Breast epithelium (tissue), 4 donors: ENCODE measurements around the gene DCDC2C. TPM values are rescaled to one million over a fixed set of nuclear protein-coding genes. Genes with fewer than 3 reads are reported as not detected.

Source experiments
- DNase-seq, 2 donors: peaks; one replicate each; pipeline ENCODE4 v3.0.0-alpha.2; 2019; ENCODE audit warnings: low spot score in 2 of 2
- H3K27ac ChIP-seq, 2 donors: fragments of 200-600 bp; sonication (generic) in 1 of 2; one replicate each; pipeline ENCODE4 v1.5.1; 2016 to 2019; ENCODE audit warnings: mild to moderate bottlenecking in 1 of 2
- H3K27me3 ChIP-seq, 2 donors: fragments of 200-600 bp; sonication (generic) in 1 of 2; one replicate each; pipeline versions ENCODE4 v1.5.1 to v1.6.0; 2017 to 2019; ENCODE audit warnings: control low read depth in 1 of 2, mild to moderate bottlenecking in 1 of 2
- H3K36me3 ChIP-seq: fragments of 200-600 bp; one replicate; pipeline ENCODE4 v1.5.1; 2019
- H3K4me1 ChIP-seq, 2 donors: fragments of 200-600 bp; sonication (generic); one replicate each; pipeline ENCODE4 v1.5.1; 2016 to 2019; ENCODE audit warnings: control low read depth in 1 of 2
- H3K4me3 ChIP-seq, 3 donors: fragments of 200-600 bp; sonication (generic); 1 replicate in 2 of 3; 2 replicates in 1 of 3; pipeline ENCODE4 v1.5.1; 2016 to 2019; ENCODE audit warnings: mild to moderate bottlenecking in 3 of 3, moderate library complexity in 2 of 3
- H3K9me3 ChIP-seq, 2 donors: fragments of 200-600 bp; sonication (generic) in 1 of 2; one replicate each; pipeline ENCODE4 v1.5.1; 2016 to 2019; ENCODE audit warnings: control low read depth in 1 of 2
- CTCF ChIP-seq, 3 donors: fragments of 450-650 bp; IDR thresholded peaks; one replicate each; pipeline ENCODE4 v1.5.1; 2016 to 2017; ENCODE audit warnings: antibody characterized with exemption in 3 of 3, mild to moderate bottlenecking in 3 of 3, moderate library complexity in 3 of 3
- POLR2A ChIP-seq: fragments of 450-650 bp; IDR thresholded peaks from one replicate; pipeline ENCODE4 v1.6.1; 2016; ENCODE audit warnings: antibody characterized with exemption, mild to moderate bottlenecking, moderate library complexity
- POLR2AphosphoS5 ChIP-seq, 3 donors: sonication (generic); formaldehyde crosslinking; IDR thresholded peaks; one replicate each; pipeline ENCODE4 v1.6.1; 2017; ENCODE audit warnings: antibody characterized with exemption in 3 of 3
- intact Hi-C: fragments of 100-400 bp; cut with DNase I; formaldehyde crosslinking; loops from one replicate; pipeline ENCODE4 v1.15.1; 2023; ENCODE audit warnings: low total_unique reads
- total RNA-seq, 3 donors: library from RNA; depleted of rRNA; stranded (reverse); fragments of >200 nt; gene quantifications; one replicate each; pipeline ENCODE4 v1.1.0, GENCODE V29; 2016

Gene DCDC2C
- total RNA-seq, 3 donors from 2014 or later: 0.33 to 0.59 (median 0.48) TPM

DNA sequence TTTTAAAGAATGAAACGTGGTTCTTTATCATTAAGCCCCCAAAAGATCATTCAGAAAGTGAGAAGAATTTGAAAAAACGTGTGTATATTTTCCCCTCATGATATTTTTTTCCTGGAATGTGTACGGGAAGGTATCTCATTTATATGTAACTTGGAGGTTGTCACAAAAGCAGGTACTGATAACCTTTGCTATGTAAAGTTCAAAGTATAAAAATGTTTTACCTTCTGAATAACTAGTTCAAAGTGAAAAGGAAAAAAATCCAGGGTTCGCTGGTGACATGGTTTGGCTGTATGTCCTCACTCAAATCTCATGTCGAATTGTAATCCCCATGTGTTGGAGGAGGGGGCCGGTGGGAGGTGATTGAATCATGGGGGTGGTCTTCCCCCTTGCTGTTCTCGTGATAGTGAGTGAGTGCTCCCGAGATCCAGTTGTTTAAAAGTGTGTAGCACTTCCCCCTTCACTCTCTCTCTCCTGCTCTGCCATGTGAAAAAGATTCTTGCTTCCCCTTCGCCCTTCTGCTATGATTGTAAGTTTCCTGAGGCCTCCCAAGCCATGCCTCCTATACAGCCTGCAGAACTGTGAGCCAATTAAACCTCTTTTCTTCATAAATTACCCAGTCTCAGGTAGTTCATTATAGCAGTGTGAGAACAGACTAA lies 144.2 kb downstream of the DCDC2C start:
- no peaks in the 10 kb centered on the region for H3K36me3 ChIP-seq
- TF ChIP-seq POLR2A: no peak
- TF ChIP-seq POLR2AphosphoS5 (IDR thresholded peaks at IDR 0.05): no peak
- TF ChIP-seq CTCF (IDR thresholded peaks at IDR 0.05): no peak
- no peak for DNase-seq
- H3K4me3 ChIP-seq: no peak overlapping the region
- no peaks in the 10 kb centered on the region for H3K9me3 ChIP-seq
- H3K27me3 ChIP-seq: no peaks in the 10 kb centered on the region
- H3K27ac ChIP-seq: no peak overlapping the region
- no peaks in the 10 kb centered on the region for H3K4me1 ChIP-seq
- intact Hi-C loops: no loop called here

- Histone ChIP-seq H3K27ac (no peak overlapping the region), H3K9me3 (peaks cover 0 to 6% of the 10 kb centered on the region in 2 donors), H3K4me1 (no peaks in the 10 kb centered on the region), H3K4me3 (no peak overlapping the region), H3K36me3 (no peaks in the 10 kb centered on the region), H3K27me3 (no peaks in the 10 kb centered on the region)
- intact Hi-C loops: no loop called here
- TF ChIP-seq POLR2AphosphoS5 (IDR thresholded peaks at IDR 0.05) (no peak), POLR2A (no peak), CTCF (IDR thresholded peaks at IDR 0.05) (no peak)
- no peak for DNase-seq
Observed at GRCh38 chr2:3848776-3849175, 145.4 kb downstream of the DCDC2C start.

DNA sequence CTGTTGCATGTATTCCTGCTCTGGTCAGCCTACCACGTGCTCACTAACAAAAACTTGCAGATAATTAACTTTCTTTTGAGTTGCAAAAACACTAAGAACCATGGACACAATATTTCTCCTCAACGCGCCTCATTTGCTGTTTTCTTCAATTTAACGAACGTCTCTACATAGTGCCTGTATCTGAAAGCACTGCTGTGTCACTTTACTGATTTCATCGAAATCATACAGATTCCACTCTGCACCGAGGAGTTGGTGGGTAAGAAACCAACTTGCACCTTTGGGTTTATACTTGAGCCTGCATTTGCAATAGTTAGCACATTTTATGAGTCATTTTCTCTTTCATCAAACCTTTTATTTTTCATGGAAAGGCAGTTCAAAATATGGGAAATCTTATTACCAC lies 145.8 kb downstream of the DCDC2C start:
- intact Hi-C loops: no loop called here
- H3K36me3 ChIP-seq: no peaks in the 10 kb centered on the region
- no peak for DNase-seq
- no peak overlapping the region for H3K4me3 ChIP-seq
- no peak overlapping the region for H3K27ac ChIP-seq
- TF ChIP-seq CTCF (IDR thresholded peaks at IDR 0.05) (no peak), POLR2A (no peak), POLR2AphosphoS5 (IDR thresholded peaks at IDR 0.05) (no peak)
- no peaks in the 10 kb centered on the region for H3K4me1 ChIP-seq
- H3K9me3 ChIP-seq: peaks cover 0 to 9% of the 10 kb centered on the region in 2 donors
- H3K27me3 ChIP-seq: no peaks in the 10 kb centered on the region

DNA sequence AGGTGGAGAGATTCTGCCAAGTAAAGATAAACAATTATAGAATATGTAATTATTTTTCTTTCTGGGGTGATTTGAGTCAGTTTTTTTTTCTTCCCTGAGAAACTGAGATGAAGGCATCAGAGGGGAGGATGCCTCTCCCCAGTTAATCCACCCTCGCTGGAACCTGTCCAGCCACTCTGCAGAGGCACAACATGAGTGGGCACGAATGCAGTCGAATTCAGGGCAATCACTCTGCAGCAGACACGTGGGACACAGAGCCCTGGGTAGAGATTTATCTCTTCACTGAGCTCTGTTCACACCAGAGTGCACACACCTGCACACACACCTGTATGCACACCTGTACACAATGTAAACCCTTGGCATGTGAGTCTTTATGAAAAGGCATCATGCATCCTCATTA lies 154.2 kb downstream of the DCDC2C start:
- H3K4me3 ChIP-seq: no peak overlapping the region
- no peak for DNase-seq
- TF ChIP-seq POLR2AphosphoS5 (IDR thresholded peaks at IDR 0.05): no peak
- TF ChIP-seq POLR2A: no peak
- TF ChIP-seq CTCF (IDR thresholded peaks at IDR 0.05): no peak
- intact Hi-C loops: no loop called here
- no peak overlapping the region for H3K27ac ChIP-seq
- H3K27me3 ChIP-seq: peaks cover 0 to 2% of the 10 kb centered on the region in 2 donors
- no peaks in the 10 kb centered on the region for H3K36me3 ChIP-seq
- peaks cover 0 to 14% of the 10 kb centered on the region in 2 donors for H3K9me3 ChIP-seq
- no peaks in the 10 kb centered on the region for H3K4me1 ChIP-seq

DNA sequence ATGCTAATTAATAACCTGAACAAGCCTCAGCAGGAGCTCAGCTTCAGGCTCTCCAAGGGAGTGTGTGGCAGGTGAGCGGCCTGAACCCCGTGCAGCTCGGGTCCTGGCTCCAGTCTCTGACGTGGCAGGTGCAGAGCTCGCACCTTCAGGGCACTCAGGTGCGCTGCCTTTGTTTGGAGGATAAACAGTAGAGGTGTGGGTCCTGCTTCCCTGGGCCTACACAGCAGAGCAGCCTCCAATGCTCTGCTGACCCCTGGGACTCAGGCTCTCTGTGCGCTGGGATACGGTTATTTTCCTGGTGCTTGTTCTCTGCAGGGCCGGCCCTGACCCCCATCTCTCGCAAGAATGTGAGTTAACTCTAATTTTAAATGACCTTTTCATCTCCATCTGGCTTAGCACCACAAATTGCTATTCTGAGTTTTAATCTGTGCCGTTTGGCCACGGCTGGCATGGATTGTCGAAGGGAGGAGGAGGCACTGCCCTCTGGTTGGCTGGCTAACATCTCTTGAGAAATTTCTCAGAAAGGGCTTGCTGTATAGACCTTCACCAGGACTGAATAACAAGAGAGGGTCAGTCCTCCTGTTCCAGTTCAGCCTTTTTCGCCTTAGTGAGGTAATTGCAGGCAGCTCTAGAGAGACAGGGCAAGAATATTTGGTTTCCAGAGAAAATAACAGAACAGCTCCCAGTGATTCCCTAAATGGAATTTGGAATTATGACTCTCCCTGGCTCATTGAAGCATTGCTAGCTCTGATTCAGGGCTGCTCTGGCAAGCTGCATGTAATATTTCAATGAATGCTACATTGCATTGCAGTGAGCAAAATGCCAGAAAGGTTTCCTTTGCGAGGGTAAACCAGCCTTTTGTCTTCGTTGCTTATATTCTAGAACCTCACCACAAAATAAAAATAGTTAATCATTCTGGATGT lies 161.8 kb downstream of the DCDC2C start:
- TF ChIP-seq CTCF (IDR thresholded peaks at IDR 0.05): no peak
- no peak for TF ChIP-seq POLR2AphosphoS5 (IDR thresholded peaks at IDR 0.05)
- TF ChIP-seq POLR2A: no peak
- intact Hi-C loops: loop anchor here (5.0 kb wide), 1 partner anchor 312 kb away; no protein-coding TSS in a partner anchor

More for the DNA sequence above, 161.8 kb downstream of the DCDC2C start:
- no peaks in the 10 kb centered on the region for H3K36me3 ChIP-seq
- no peaks in the 10 kb centered on the region for H3K4me1 ChIP-seq
- no peak overlapping the region for H3K4me3 ChIP-seq
- H3K27me3 ChIP-seq: peaks cover 0 to 6% of the 10 kb centered on the region in 2 donors
- no peak overlapping the region for H3K27ac ChIP-seq
- DNase-seq: no peak
- H3K9me3 ChIP-seq: no peaks in the 10 kb centered on the region
